Cardiac muscle cell (in vitro differentiated cells and primary cell): ENCODE measurements around the gene C17orf114.
A peak's percentile ranks its signal among the peaks of the same experiment; 100 is the strongest.

Experiments used
- DNase-seq, 2 donors: peaks; one replicate each; pipeline versions ENCODE4 v3.0.0 to v3.0.0-alpha.2; 2010 to 2017; ENCODE audit warnings: low read depth in 1 of 2, low spot score in 1 of 2
- H3K27ac ChIP-seq: fragments of 200-600 bp; sonication (generic); 2 replicates; pipeline ENCODE4 v1.5.1; 2016
- H3K27me3 ChIP-seq: fragments of 200-600 bp; sonication (generic); 2 replicates; pipeline ENCODE4 v1.6.0; 2016; ENCODE audit warnings: control low read depth
- H3K36me3 ChIP-seq: fragments of 200-600 bp; sonication (generic); 2 replicates; pipeline ENCODE4 v1.5.1; 2016; ENCODE audit warnings: control low read depth
- H3K4me1 ChIP-seq: fragments of 200-600 bp; sonication (generic); 2 replicates; pipeline ENCODE4 v1.8.1; 2017; ENCODE audit warnings: low read depth, mild to moderate bottlenecking, mixed run types
- H3K4me3 ChIP-seq: fragments of 200-600 bp; sonication (generic); 2 replicates; pipeline ENCODE4 v1.5.1; 2016; ENCODE audit warnings: mild to moderate bottlenecking
- H3K9me3 ChIP-seq: fragments of 200-600 bp; sonication (generic); 2 replicates; pipeline ENCODE4 v1.5.1; 2017; ENCODE audit warnings: low read depth, mild to moderate bottlenecking, control low read depth
- CTCF ChIP-seq: IDR thresholded peaks from 2 replicates; pipeline ENCODE4 v1.5.1; 2012; ENCODE audit warnings: low read depth, mild to moderate bottlenecking, low read length

The C17orf114 gene

GRCh38 chr17:4800462-4801196 is 1.5 kb downstream of the C17orf114 start:
- H3K36me3 ChIP-seq: no peaks in the 10 kb centered on the region
- no peaks in the 10 kb centered on the region for H3K4me1 ChIP-seq
- no peak for DNase-seq
- H3K27me3 ChIP-seq: no peaks in the 10 kb centered on the region
- no peak for TF ChIP-seq CTCF
- H3K27ac ChIP-seq: no peak overlapping the region
- H3K9me3 ChIP-seq: no peaks in the 10 kb centered on the region
- no peak overlapping the region for H3K4me3 ChIP-seq

GRCh38 chr17:4796552-4796920 is 5.6 kb downstream of the C17orf114 start:
- H3K27ac ChIP-seq: peak overlapping the region; percentile 79
- H3K4me3 ChIP-seq: peak overlapping the region; percentile 85
- H3K27me3 ChIP-seq: no peaks in the 10 kb centered on the region
- peak; percentile 45 to 52 for DNase-seq
- no peak for TF ChIP-seq CTCF
- no peaks in the 10 kb centered on the region for H3K9me3 ChIP-seq
- H3K36me3 ChIP-seq: no peaks in the 10 kb centered on the region
- no peaks in the 10 kb centered on the region for H3K4me1 ChIP-seq

GRCh38 chr17:4795168-4795567 is 7.0 kb downstream of the C17orf114 start:
- Histone ChIP-seq H3K4me3 (no peak overlapping the region), H3K4me1 (no peaks in the 10 kb centered on the region), H3K27ac (no peak overlapping the region), H3K9me3 (no peaks in the 10 kb centered on the region), H3K27me3 (no peaks in the 10 kb centered on the region), H3K36me3 (no peaks in the 10 kb centered on the region)
- no peak for DNase-seq
- no peak for TF ChIP-seq CTCF

GRCh38 chr17:4790705-4791088 is 11.4 kb downstream of the C17orf114 start:
- DNase-seq: no peak
- Histone ChIP-seq H3K27me3 (peaks cover 9% of the 10 kb centered on the region), H3K36me3 (no peaks in the 10 kb centered on the region), H3K9me3 (no peaks in the 10 kb centered on the region), H3K27ac (no peak overlapping the region), H3K4me1 (no peaks in the 10 kb centered on the region), H3K4me3 (peak overlapping the region; percentile 47)
- TF ChIP-seq CTCF: no peak

GRCh38 chr17:4789951-4790704 is 12.0 kb downstream of the C17orf114 start:
- peak; percentile 63 for TF ChIP-seq CTCF
- Histone ChIP-seq H3K4me3 (peak overlapping the region; percentile 47), H3K27ac (peak overlapping the region; percentile 58), H3K36me3 (no peaks in the 10 kb centered on the region), H3K9me3 (no peaks in the 10 kb centered on the region), H3K27me3 (peaks cover 10% of the 10 kb centered on the region), H3K4me1 (no peaks in the 10 kb centered on the region)
- DNase-seq: peak; percentile 90 to 91
